Activated naive CD4-positive, alpha-beta T cell treated with anti-CD3 and anti-CD28 coated beads for 36 hours (primary cell): ENCODE measurements around the gene WDR26. TPM values are rescaled to one million over a fixed set of nuclear protein-coding genes. Genes with fewer than 3 reads are reported as not detected.
"Not testable (repeated sequence)": the region's sequence is repeated elsewhere in the genome, so short reads cannot be mapped to it uniquely, and the experiment has no call there.

Experiments
- CTCF ChIA-PET: fragments of 350-600 bp; sonication (Branson Sonifier 250); formaldehyde crosslinking; loops from one replicate; lab custom pipeline; 2021; ENCODE audit warnings: antibody characterized with exemption; lab: Charles Lee
- DNase-seq: peaks from one replicate; pipeline ENCODE4 v3.0.0-alpha.2; 2020
- H3K27ac Mint-ChIP-seq: one replicate; pipeline ENCODE4 v1.8.0; 2021; ENCODE audit warnings: mild to moderate bottlenecking, mixed read lengths
- H3K27me3 Mint-ChIP-seq: one replicate; pipeline ENCODE4 v1.8.0; 2021; ENCODE audit warnings: low read depth, mixed read lengths
- H3K36me3 Mint-ChIP-seq: one replicate; pipeline ENCODE4 v1.8.0; 2021; ENCODE audit warnings: low read depth, mixed read lengths
- H3K4me1 Mint-ChIP-seq: one replicate; pipeline ENCODE4 v1.8.0; 2021; ENCODE audit warnings: low read depth, mixed read lengths
- H3K4me3 Mint-ChIP-seq: one replicate; pipeline ENCODE4 v1.8.0; 2021; ENCODE audit warnings: mild to moderate bottlenecking, moderate library complexity, mixed read lengths
- H3K9me3 Mint-ChIP-seq: one replicate; pipeline ENCODE4 v1.8.0; 2021; ENCODE audit warnings: mixed read lengths
- intact Hi-C: fragments of 100-400 bp; cut with micrococcal nuclease; formaldehyde crosslinking; loops from one replicate; pipeline ENCODE4 v1.15.1; 2023
- total RNA-seq, 2 experiments: library from RNA; stranded (reverse); gene quantifications; one replicate each; pipeline ENCODE4 v1.2.3, GENCODE V29; 2021

WDR26 gene
- total RNA-seq, 2 experiments from 2014 or later: 44.3 to 45.4 TPM

- CTCF ChIA-PET: interaction anchor here (0.6 to 0.7 kb wide), 2 partner anchors 56 to 156 kb away, joined by 3 to 4 read pairs; no protein-coding TSS in a partner anchor
- Mint-ChIP-seq H3K9me3 (no peaks in the 10 kb centered on the region), H3K27ac (peak overlapping the region; percentile 86), H3K36me3 (peaks cover 17% of the 10 kb centered on the region), H3K4me3 (peak overlapping the region; percentile 88), H3K4me1 (peaks cover 49% of the 10 kb centered on the region), H3K27me3 (no peaks in the 10 kb centered on the region)
- peak; percentile 46 for DNase-seq
- intact Hi-C loops: loop anchor here (2.0 to 5.0 kb wide), 3 partner anchors 189 to 656 kb away; no protein-coding TSS in a partner anchor
Measured at GRCh38 chr1:224433041-224433691, 1.4 kb downstream of the WDR26 start.

- peak; percentile 51 for DNase-seq
- peak overlapping the region; percentile 88 for H3K4me3 Mint-ChIP-seq
- CTCF ChIA-PET: interaction anchor here (0.6 to 1.7 kb wide), 3 partner anchors 24 to 156 kb away, joined by 3 to 12 read pairs (median 4); no protein-coding TSS in a partner anchor
- no peaks in the 10 kb centered on the region for H3K27me3 Mint-ChIP-seq
- peaks cover 53% of the 10 kb centered on the region for H3K4me1 Mint-ChIP-seq
- peaks cover 19% of the 10 kb centered on the region for H3K36me3 Mint-ChIP-seq
- H3K27ac Mint-ChIP-seq: peak overlapping the region; percentile 86
- no peaks in the 10 kb centered on the region for H3K9me3 Mint-ChIP-seq
- intact Hi-C loops: loop anchor here (1.0 to 5.0 kb wide), 5 partner anchors 25 to 655 kb away; no protein-coding TSS in a partner anchor
Measured at GRCh38 chr1:224432672-224433040, 1.9 kb downstream of the WDR26 start.

GRCh38 chr1:224432146-224432545 is 2.5 kb downstream of the WDR26 start:
- intact Hi-C loops: loop anchor here (1.0 to 5.0 kb wide), 5 partner anchors 25 to 655 kb away; no protein-coding TSS in a partner anchor
- peaks cover 20% of the 10 kb centered on the region for H3K36me3 Mint-ChIP-seq
- CTCF ChIA-PET: interaction anchor here (0.6 to 2.4 kb wide), 4 partner anchors 25 to 155 kb away, joined by 3 to 12 read pairs (median 5); no protein-coding TSS in a partner anchor
- H3K4me1 Mint-ChIP-seq: peaks cover 56% of the 10 kb centered on the region
- H3K27ac Mint-ChIP-seq: peak overlapping the region; percentile 86
- peak overlapping the region; percentile 88 for H3K4me3 Mint-ChIP-seq
- DNase-seq: no peak
- no peaks in the 10 kb centered on the region for H3K9me3 Mint-ChIP-seq
- H3K27me3 Mint-ChIP-seq: no peaks in the 10 kb centered on the region

- H3K27ac Mint-ChIP-seq: peak overlapping the region; percentile 62
- CTCF ChIA-PET: interaction anchor here (1.7 to 2.4 kb wide), 2 partner anchors 25 to 66 kb away, joined by 6 to 12 read pairs; no protein-coding TSS in a partner anchor
- H3K4me1 Mint-ChIP-seq: peaks cover 53% of the 10 kb centered on the region
- H3K4me3 Mint-ChIP-seq: peak overlapping the region; percentile 1
- no peaks in the 10 kb centered on the region for H3K9me3 Mint-ChIP-seq
- no peaks in the 10 kb centered on the region for H3K27me3 Mint-ChIP-seq
- peaks cover 22% of the 10 kb centered on the region for H3K36me3 Mint-ChIP-seq
- intact Hi-C loops: loop anchor here (1.0 to 5.0 kb wide), 5 partner anchors 26 to 654 kb away; no protein-coding TSS in a partner anchor
- no peak for DNase-seq
Measured at GRCh38 chr1:224431726-224432125, 2.9 kb downstream of the WDR26 start.

GRCh38 chr1:224430511-224431113 is 4.0 kb downstream of the WDR26 start:
- intact Hi-C loops: loop anchor here (5.0 kb wide), 2 partner anchors 192 to 653 kb away; no protein-coding TSS in a partner anchor
- H3K9me3 Mint-ChIP-seq: no peaks in the 10 kb centered on the region
- peak; percentile 50 for DNase-seq
- peaks cover 50% of the 10 kb centered on the region for H3K4me1 Mint-ChIP-seq
- peak overlapping the region; percentile 50 for H3K27ac Mint-ChIP-seq
- CTCF ChIA-PET: interaction anchor here (0.6 to 2.4 kb wide), 4 partner anchors 13 to 67 kb away, joined by 3 to 6 read pairs (median 3); no protein-coding TSS in a partner anchor
- H3K4me3 Mint-ChIP-seq: peak overlapping the region; percentile 10
- no peaks in the 10 kb centered on the region for H3K27me3 Mint-ChIP-seq
- H3K36me3 Mint-ChIP-seq: peaks cover 22% of the 10 kb centered on the region

DNA sequence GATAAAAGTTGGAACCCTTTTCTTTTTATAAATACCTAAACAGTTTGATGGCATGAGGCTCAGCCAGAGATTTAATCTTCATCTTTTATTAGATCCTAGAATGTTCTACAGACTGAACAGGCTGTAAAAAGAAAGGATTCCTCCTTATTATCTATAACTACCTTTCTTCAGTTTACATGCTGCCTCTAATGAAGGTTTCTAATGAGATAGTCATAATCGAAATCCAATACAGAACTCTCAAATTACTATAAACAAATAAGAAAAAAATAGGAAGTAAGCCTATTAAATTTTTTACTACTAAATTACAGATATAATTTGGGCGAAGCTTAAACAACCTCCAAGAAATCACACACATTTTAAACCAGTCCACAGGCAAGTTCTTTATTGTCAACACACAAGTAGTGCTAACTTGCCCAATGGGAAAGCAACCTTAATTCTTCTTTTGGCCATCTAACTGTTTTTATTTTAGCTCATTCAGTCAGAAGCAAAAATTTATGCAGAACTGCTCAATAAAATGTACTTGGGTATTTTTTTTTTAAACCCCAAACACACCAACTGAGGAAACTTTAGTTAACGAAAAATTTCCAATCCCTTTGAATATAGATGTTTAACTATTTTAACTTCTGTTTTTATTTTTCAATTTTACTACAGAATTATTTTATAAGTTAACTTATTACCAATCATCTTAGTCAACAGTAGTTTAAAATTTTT is 4.8 kb downstream of the WDR26 start:
- Mint-ChIP-seq H3K4me1 (peaks cover 56% of the 10 kb centered on the region), H3K36me3 (peaks cover 28% of the 10 kb centered on the region), H3K27ac (no peak overlapping the region), H3K4me3 (no peak overlapping the region), H3K27me3 (no peaks in the 10 kb centered on the region), H3K9me3 (no peaks in the 10 kb centered on the region)
- CTCF ChIA-PET: interaction anchor here (0.6 to 2.4 kb wide), 4 partner anchors 14 to 71 kb away, joined by 3 to 6 read pairs (median 3); no protein-coding TSS in a partner anchor
- DNase-seq: no peak
- intact Hi-C loops: loop anchor here (5.0 kb wide), 2 partner anchors 193 to 652 kb away; no protein-coding TSS in a partner anchor

GRCh38 chr1:224428713-224429112 is 5.9 kb downstream of the WDR26 start:
- not testable (repeated sequence) for H3K27me3 Mint-ChIP-seq

DNA sequence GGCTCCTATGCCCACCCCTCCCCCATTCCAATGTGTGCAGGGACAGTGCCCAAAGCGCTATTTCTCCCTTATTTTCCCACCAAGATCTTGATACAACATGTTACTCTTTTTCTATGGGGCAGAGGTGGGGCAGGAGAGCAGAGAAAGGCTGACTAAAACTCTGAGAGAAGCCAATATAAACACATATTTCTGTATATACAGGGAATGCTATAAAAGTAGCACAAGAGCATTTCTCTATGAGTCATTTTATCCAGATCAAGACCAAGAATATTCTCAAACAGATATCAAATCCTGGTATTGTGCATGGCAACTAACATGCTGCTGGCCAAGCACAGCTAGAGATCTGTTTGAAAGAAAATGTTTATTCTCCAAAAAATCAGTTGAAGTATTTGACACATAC is 7.3 kb downstream of the WDR26 start:
- H3K4me1 Mint-ChIP-seq: peaks cover 51% of the 10 kb centered on the region

More at GRCh38 chr1:224428713-224429112, 5.9 kb downstream of the WDR26 start:
- CTCF ChIA-PET: interaction anchor here (0.6 kb wide), 2 partner anchors 53 to 72 kb away, joined by 3 read pairs; no protein-coding TSS in a partner anchor
- H3K4me3 Mint-ChIP-seq, H3K9me3 Mint-ChIP-seq, H3K27ac Mint-ChIP-seq, intact Hi-C loops, DNase-seq: not testable (repeated sequence)
- Mint-ChIP-seq H3K4me1 (peaks cover 60% of the 10 kb centered on the region), H3K36me3 (peaks cover 30% of the 10 kb centered on the region)

DNA sequence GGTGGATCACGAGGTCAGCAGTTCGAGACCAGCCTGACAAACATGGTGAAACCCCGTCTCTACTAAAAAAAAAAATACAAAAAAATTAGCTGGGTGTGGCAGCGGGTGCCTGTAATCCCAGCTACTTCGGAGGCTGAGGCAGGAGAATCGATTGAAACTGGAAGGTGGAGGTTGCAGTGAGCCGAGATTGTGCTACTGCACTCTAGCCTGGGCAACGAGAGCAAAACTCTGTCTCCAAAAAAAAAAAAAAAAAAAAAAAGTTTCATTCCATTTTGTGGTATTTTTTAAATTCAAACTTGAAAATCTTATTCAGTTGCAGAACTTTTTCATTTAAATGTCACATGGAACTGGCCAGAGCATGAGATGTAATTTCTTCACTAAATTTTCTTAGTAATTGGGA is 7.7 kb downstream of the WDR26 start:
- H3K27me3 Mint-ChIP-seq, H3K27ac Mint-ChIP-seq: not testable (repeated sequence)
- CTCF ChIA-PET: interaction anchor here (0.7 kb wide), 1 partner anchor 33 kb away, joined by 8 read pairs; no protein-coding TSS in a partner anchor

More for the DNA sequence above, 7.3 kb downstream of the WDR26 start:
- Mint-ChIP-seq H3K36me3 (peaks cover 34% of the 10 kb centered on the region), H3K4me3 (no peak overlapping the region), H3K27me3 (no peaks in the 10 kb centered on the region), H3K27ac (no peak overlapping the region), H3K9me3 (no peaks in the 10 kb centered on the region)
- CTCF ChIA-PET: no interaction called here
- intact Hi-C loops: no loop called here
- DNase-seq: no peak

GRCh38 chr1:224425279-224425884 is 9.2 kb downstream of the WDR26 start:
- H3K27ac Mint-ChIP-seq: no peak overlapping the region
- H3K36me3 Mint-ChIP-seq: peaks cover 40% of the 10 kb centered on the region
- H3K4me3 Mint-ChIP-seq: no peak overlapping the region
- H3K4me1 Mint-ChIP-seq: peaks cover 36% of the 10 kb centered on the region
- no peaks in the 10 kb centered on the region for H3K9me3 Mint-ChIP-seq
- no peaks in the 10 kb centered on the region for H3K27me3 Mint-ChIP-seq
- DNase-seq: no peak
- CTCF ChIA-PET: interaction anchor here (1.4 kb wide), 1 partner anchor 31 kb away, joined by 3 read pairs; no protein-coding TSS in a partner anchor
- intact Hi-C loops: no loop called here

More for the DNA sequence above, 7.7 kb downstream of the WDR26 start:
- peaks cover 39% of the 10 kb centered on the region for H3K36me3 Mint-ChIP-seq
- peaks cover 46% of the 10 kb centered on the region for H3K4me1 Mint-ChIP-seq
- H3K4me3 Mint-ChIP-seq, H3K9me3 Mint-ChIP-seq, intact Hi-C loops, DNase-seq: not testable (repeated sequence)

DNA sequence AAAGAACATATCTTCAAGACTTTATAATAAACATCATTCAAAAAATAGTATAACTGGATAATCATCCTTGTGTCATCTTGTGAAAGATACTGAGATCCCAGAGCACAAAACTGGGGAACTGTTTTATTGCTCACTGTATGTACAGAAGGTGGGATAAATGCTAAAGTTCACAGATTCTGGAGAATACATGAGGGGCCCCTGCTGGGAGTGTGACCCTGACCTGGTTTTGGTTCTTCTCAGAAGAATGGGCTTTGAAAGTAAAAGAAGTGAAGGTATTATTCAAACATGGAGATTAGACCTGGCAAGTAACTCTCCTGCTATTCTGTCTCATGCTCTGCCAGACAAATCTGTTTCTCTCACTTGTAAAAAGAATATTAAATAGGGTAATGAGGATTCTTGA is 14.5 kb downstream of the WDR26 start:
- Mint-ChIP-seq H3K27me3 (no peaks in the 10 kb centered on the region), H3K27ac (no peak overlapping the region), H3K9me3 (no peaks in the 10 kb centered on the region), H3K36me3 (peaks cover 47% of the 10 kb centered on the region), H3K4me3 (no peak overlapping the region), H3K4me1 (peaks cover 10% of the 10 kb centered on the region)
- intact Hi-C loops: no loop called here
- CTCF ChIA-PET: no interaction called here
- DNase-seq: no peak
